Suppressor macrophage treated with lipopolysaccharide for 1 hour (primary cell): ENCODE measurements around the gene CRYBG1.

ENCODE experiments used
- DNase-seq, 3 donors: peaks; one replicate each; pipeline ENCODE4 v3.0.0-alpha.2; 2020 to 2022

Gene CRYBG1

DNA sequence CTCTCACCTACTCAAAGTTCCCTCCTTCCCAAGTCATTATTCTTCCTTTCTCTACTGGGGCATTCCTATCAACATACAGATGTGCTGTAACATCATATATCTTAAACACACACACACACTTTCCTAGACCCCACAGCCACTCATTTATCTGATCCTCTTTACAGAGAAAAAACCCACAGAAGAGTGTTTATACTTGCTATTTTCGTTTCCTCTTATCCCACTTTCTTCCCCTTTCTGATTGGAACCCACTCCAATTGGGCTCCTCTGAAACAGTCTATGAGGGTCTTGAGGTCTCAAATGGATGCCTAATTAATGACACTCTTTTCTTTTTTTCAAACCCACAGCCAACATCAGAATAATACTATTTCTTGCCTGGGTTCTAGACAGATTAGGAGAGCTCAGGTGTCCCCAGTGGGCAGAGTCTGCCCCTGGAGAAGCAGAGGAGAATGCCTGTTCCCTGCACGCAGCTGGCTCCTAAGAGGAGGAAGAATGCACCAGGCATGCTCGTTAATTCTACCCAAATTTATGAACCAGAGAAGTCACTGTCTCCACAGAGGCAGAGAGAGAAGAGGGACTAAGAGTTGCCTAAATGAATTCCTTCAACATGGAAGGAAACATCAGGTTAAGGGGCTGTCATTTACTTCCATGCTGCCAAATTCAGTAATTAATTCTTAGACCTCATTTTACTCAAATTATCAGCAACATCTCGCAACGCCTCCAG, 65.9 kb downstream of the CRYBG1 start:
- peak in 1 of 3 donors; percentile 38 for DNase-seq

DNA sequence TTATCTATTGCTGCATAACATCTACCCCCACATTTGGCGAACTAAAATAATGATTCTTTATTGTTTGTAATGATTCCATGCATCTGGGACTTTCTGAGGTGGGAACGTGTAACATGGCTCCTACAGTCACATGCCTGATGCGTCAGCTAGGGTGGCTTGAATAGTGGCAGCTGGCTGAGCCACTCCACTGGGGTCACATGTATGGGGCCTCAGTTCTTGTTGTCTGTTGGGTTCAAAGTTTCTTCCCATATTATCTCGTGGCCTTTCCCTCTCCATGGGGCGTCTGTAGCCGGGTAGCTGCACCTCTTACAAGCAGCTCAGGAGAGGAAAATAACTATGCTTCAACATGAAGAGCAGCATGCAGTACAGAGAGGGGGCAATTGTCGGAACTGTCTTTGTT, 69.9 kb downstream of the CRYBG1 start:
- DNase-seq = no peak

DNA sequence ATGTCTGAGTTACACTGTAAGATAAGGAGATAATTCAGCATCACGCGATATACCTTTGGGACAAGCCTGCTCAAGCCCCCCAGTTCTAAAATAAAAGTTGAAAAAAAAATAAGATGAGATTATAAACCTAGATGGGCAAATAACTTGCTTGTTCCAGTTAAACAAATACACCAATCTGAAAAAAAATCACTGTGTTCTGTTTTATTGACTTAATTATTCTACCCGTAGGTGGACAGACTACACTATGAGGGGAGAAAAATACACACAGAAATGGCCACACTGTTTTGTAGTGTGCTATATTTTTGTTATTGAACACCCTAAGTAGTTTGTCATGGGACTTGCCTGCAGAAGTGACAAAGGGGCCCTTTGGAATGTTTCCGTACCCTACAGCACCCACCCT, 70.9 kb downstream of the CRYBG1 start:
- no peak for DNase-seq

DNA sequence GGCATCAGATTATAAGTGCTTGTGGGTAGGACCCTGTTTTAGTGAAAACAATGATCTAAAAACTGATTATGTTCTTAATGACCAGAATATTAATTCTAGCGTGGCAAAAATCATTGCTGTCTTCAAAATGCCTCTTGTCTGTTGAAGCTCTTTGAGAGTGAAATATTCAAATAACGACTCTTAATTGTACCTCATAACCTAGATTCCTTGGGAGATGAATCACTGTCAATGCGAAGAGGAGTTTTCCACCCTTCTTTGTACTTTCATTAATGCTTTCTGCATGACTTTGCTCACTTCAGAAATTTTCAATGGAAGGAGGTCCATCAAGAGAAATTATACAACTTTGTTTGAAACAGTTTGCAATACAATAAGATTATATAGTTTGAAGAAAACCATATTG, 71.5 kb downstream of the CRYBG1 start:
- no peak for DNase-seq

GRCh38 chr6:106434530-106434929, 74.0 kb downstream of the CRYBG1 start:
- DNase-seq = no peak

- peak in 1 of 3 donors; percentile 33 for DNase-seq
Observed at GRCh38 chr6:106439459-106439858, 78.9 kb downstream of the CRYBG1 start.

DNA sequence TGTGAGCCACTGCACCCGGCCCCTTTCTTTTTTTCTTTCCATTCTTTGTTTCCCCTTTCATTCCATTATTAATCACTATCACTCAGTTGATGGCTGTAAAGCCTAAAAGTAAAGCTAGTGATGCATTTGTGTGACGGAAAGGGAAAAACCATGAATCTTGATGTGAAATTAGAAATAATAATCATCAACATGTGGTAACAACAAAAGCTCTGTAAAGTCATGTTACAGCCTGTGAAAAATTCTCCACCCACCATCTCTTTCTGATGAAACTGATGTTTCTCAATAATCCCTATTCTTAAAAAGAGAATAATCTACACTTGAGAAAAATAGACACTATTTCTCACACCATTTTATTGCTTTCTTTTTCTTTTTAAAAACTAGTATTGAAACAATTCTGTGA, 80.0 kb downstream of the CRYBG1 start:
- peak; percentile 45 to 83 (median 77) for DNase-seq

- no peak for DNase-seq
Observed at GRCh38 chr6:106442395-106442794, 81.9 kb downstream of the CRYBG1 start.

DNA sequence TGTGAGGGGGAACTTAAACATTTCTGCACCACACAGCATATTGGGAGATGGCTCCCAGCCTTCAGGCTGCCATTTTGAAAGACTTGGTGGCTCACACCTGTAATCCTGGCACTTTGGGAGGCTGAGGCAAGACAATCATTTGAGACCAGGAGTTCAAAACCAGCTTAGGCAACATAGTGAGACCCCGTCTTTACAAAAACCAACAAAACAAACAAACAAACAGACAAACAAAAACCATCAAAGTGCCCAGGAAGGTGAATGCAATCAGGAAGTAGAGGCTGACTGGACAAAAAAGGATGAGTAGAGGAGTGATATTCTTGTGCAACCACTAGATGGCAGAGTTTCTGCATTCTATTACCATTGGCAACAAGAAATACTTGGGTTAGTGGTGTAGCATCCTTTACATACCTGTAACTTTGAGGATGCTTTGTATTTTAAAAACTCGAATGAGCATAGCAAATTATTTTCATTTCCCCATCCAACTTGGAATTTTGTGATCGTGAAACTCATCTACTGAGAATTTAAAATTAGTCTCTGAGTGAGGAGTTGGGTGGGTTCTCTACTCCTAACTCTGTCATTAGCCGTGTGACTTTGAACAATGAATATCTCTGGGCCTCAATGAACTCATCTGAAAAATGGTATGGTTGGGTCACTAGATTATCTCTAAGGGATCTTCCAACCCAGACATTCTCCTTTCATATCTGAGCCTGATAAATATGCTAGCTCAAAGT, 84.4 kb downstream of the CRYBG1 start:
- peak; percentile 81 to 90 (median 84) for DNase-seq

DNA sequence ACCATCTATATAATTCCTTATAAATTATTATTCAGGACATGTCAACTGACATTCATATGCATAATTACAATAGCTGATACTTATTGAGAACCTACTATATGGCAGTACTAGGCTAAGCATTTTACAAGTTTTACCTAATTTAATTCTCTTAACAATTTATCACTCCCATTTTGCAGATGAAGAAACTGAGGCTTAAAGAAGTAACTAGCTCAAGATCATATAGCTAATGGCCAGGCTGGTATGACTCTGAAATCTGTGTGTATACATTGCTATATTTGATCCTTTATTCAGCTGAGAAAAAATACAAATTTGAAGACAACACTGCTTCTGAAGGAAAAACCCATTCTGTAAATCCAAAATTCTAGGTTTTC, 85.0 kb downstream of the CRYBG1 start:
- DNase-seq = no peak

- DNase-seq = peak in 2 of 3 donors; percentile 66 to 72
Observed at GRCh38 chr6:106446287-106446885, 85.9 kb downstream of the CRYBG1 start.

- no peak for DNase-seq
Observed at GRCh38 chr6:106446983-106447382, 86.5 kb downstream of the CRYBG1 start.

GRCh38 chr6:106448000-106448426, 87.5 kb downstream of the CRYBG1 start:
- DNase-seq = peak; percentile 67 to 72 (median 72)

DNA sequence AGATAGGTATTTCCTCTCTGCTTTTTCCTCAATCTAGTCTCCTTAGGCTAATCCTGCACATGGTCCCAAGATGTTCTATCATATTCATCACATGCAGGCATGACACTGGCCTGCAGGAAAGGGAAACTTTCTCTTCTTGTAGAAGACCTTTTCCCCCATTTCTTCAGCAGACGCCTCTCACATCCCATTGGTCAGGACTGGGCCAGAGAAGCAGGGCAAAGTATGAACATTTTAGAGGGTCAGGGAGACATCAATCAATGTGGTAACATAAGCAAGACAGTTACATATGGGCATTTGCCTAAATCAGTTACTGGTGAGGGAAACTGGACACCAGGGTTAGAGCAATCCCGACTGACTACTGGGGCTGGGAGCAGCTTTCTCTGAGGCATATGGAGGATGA, 90.1 kb downstream of the CRYBG1 start:
- peak; percentile 53 to 59 (median 56) for DNase-seq

DNA sequence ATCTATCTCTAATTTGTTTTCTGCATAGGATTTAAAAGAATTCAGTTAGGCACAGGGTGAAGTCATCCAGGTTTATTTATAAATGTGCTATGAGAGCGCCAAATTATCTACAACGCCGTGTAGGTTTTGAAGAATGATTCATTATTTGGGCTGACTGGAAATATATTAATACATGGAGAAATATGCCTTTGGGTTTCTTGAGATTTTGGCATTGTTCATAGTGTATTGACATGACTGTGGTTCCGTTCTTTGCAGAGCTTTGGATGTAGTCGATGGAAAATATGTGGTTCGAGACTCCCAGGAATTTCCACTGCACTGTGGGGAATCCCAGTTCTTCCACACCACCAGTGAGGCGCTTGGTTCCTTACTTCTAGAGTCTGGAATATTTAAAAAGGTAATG, 90.9 kb downstream of the CRYBG1 start:
- DNase-seq = peak; percentile 64 to 80 (median 73)

DNA sequence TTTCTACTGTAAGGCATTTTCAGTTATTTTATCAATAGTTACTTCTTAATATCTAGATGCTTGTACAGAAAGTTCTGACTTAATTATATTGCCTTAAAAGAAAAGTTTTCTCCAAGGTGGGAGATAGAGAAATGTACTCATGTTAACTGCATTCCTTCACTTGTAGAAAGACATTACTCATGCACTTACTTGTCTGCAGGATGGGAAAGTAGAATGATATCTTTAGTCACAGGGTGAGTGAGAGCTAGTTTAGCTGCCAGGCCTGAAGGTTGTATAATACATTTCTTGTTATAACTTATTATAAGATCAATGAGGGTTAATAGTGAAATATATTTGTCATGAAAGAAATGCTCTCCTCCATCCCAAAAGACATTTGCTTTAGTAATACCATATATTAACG, 92.1 kb downstream of the CRYBG1 start:
- no peak for DNase-seq

- no peak for DNase-seq
Observed at GRCh38 chr6:106453756-106454367, 93.3 kb downstream of the CRYBG1 start.

DNA sequence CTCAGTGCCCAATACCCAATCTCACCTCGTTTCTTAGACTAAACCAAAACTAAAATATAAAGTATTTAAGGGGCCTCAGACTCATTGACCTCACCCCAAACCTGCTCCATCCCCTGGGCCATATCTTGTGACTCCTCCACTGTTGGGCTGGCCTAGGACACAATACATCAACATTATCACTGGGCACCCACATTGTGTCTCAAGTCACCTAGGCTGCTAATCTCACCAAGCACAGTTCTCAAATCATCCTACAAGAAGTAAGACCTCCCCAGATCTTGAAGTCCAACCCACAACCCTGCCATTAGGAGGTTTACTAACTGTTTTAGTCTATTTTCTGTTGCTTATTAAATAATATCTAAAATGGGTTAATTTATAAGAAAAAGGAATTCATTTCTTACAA, 96.2 kb downstream of the CRYBG1 start:
- DNase-seq = no peak

GRCh38 chr6:106458021-106458986, 97.8 kb downstream of the CRYBG1 start:
- DNase-seq = no peak

- DNase-seq = no peak
Observed at GRCh38 chr6:106460481-106460880, 100.0 kb downstream of the CRYBG1 start.

- no peak for DNase-seq
Observed at GRCh38 chr6:106461084-106461483, 100.6 kb downstream of the CRYBG1 start.

GRCh38 chr6:106462923-106463557, 102.5 kb downstream of the CRYBG1 start:
- DNase-seq = no peak
